Mucosa of descending colon (tissue), 3 donors: ENCODE data around the gene ACSL5. TPM values are rescaled to one million over a fixed set of nuclear protein-coding genes. Genes with fewer than 3 reads are reported as not detected.
"Not testable (repeated sequence)": the region's sequence is repeated elsewhere in the genome, so short reads cannot be mapped to it uniquely, and the experiment has no call there.

Experiments
- ATAC-seq: fragments of 200-7000 bp; cut with Tn5 transposase; one replicate; pipeline ENCODE4 v1.9.1; 2020; ENCODE audit warnings: mild to moderate bottlenecking, moderate library complexity
- DNase-seq, 3 donors: peaks; one replicate each; pipeline ENCODE4 v3.0.0-alpha.2; 2020
- H3K36me3 ChIP-seq: fragments of 200-600 bp; one replicate; pipeline ENCODE4 v1.8.0; 2021; ENCODE audit warnings: low read depth, mild to moderate bottlenecking
- H3K4me1 ChIP-seq: fragments of 200-600 bp; one replicate; pipeline ENCODE4 v1.8.0; 2021; ENCODE audit warnings: low read depth, mild to moderate bottlenecking
- H3K4me3 ChIP-seq: fragments of 200-600 bp; one replicate; pipeline ENCODE4 v1.8.0; 2021; ENCODE audit warnings: mild to moderate bottlenecking
- H3K9me3 ChIP-seq: fragments of 200-600 bp; one replicate; pipeline ENCODE4 v1.8.0; 2021; ENCODE audit warnings: mild to moderate bottlenecking
- CTCF ChIP-seq: fragments of 200-600 bp; IDR thresholded peaks from one replicate; pipeline ENCODE4 v1.8.0; 2022; ENCODE audit warnings: antibody characterized with exemption, mild to moderate bottlenecking
- intact Hi-C, 2 donors: fragments of 100-400 bp; cut with DNase I in 1 of 2; cut with micrococcal nuclease in 1 of 2; formaldehyde crosslinking; loops; one replicate each; pipeline versions ENCODE4 v1.11.0 to v1.11.1; 2022; cut with DNase I, micrococcal nuclease
- total RNA-seq, 3 donors: library from RNA; stranded (reverse); fragmentation: NEBNext Ultra II Directional in 2 of 3; extraction: Animal tissue kit (Norgen Biotek cat#: 25700) in 2 of 3; gene quantifications; one replicate each; pipeline versions ENCODE4 v1.2.1 to v1.2.4, GENCODE V29; 2021 to 2023
- donor health status: DM: no; HTN: no; CAD: no; lungs with moderate emphysema.
- donor health status: DM: no; HTN: no; CAD: no.
- donor health status: DM: no; HTN: yes; CAD: no.

ACSL5 gene
- total RNA-seq, 3 donors from 2014 or later: 125 to 312 (median 258) TPM

GRCh38 chr10:112461029-112461887 is 87.3 kb downstream of the ACSL5 start:
- TF ChIP-seq CTCF: no peak
- Histone ChIP-seq H3K36me3 (peaks cover 9% of the 10 kb centered on the region), H3K4me3 (no peak overlapping the region), H3K4me1 (no peaks in the 10 kb centered on the region), H3K9me3 (no peaks in the 10 kb centered on the region)
- ATAC-seq: no peak
- DNase-seq: no peak
- intact Hi-C loops: no loop called here

GRCh38 chr10:112464074-112464473 is 90.2 kb downstream of the ACSL5 start:
- H3K9me3 ChIP-seq, ATAC-seq, H3K36me3 ChIP-seq, H3K4me3 ChIP-seq, DNase-seq, intact Hi-C loops, H3K4me1 ChIP-seq: not testable (repeated sequence)

GRCh38 chr10:112465299-112465883 is 91.5 kb downstream of the ACSL5 start:
- ATAC-seq: no peak

GRCh38 chr10:112466802-112467201 is 92.9 kb downstream of the ACSL5 start:
- ATAC-seq: no peak

More at GRCh38 chr10:112465299-112465883, 91.5 kb downstream of the ACSL5 start:
- no peaks in the 10 kb centered on the region for H3K4me1 ChIP-seq
- no peak for DNase-seq
- H3K36me3 ChIP-seq: peaks cover 9% of the 10 kb centered on the region
- no peak overlapping the region for H3K4me3 ChIP-seq
- TF ChIP-seq CTCF: no peak
- intact Hi-C loops: no loop called here
- H3K9me3 ChIP-seq: no peaks in the 10 kb centered on the region

GRCh38 chr10:112467541-112468075 is 93.7 kb downstream of the ACSL5 start:
- DNase-seq (no peak), ATAC-seq (no peak)
- intact Hi-C loops: no loop called here
- H3K36me3 ChIP-seq: peaks cover 9% of the 10 kb centered on the region
- no peaks in the 10 kb centered on the region for H3K9me3 ChIP-seq
- no peaks in the 10 kb centered on the region for H3K4me1 ChIP-seq
- H3K4me3 ChIP-seq: no peak overlapping the region
- no peak for TF ChIP-seq CTCF

More at GRCh38 chr10:112466802-112467201, 92.9 kb downstream of the ACSL5 start:
- intact Hi-C loops: no loop called here
- DNase-seq: no peak
- Histone ChIP-seq H3K9me3 (no peaks in the 10 kb centered on the region), H3K4me3 (no peak overlapping the region), H3K4me1 (no peaks in the 10 kb centered on the region), H3K36me3 (peaks cover 9% of the 10 kb centered on the region)
- TF ChIP-seq CTCF: no peak
